Ishikawa (cell line): Measurements from ENCODE around the gene EXOC4.

Experiments
- CEBPB ChIP-seq: IDR thresholded peaks from 2 replicates; pipeline ENCODE4 v1.6.1; 2012
- CREB1 ChIP-seq: IDR thresholded peaks from 2 replicates; pipeline ENCODE4 v1.6.1; 2012; ENCODE audit warnings: low read depth
- EGR1 ChIP-seq: IDR thresholded peaks from 2 replicates; pipeline ENCODE4 v1.6.1; 2012
- EP300 ChIP-seq: IDR thresholded peaks from 2 replicates; pipeline ENCODE4 v1.6.1; 2012; ENCODE audit warnings: borderline replicate concordance
- NFIC ChIP-seq: IDR thresholded peaks from 2 replicates; pipeline ENCODE4 v1.6.1; 2012
- RAD21 ChIP-seq: IDR thresholded peaks from 2 replicates; pipeline ENCODE4 v1.6.1; 2012; ENCODE audit warnings: low read depth
- REST ChIP-seq: IDR thresholded peaks from 2 replicates; pipeline ENCODE4 v1.6.1; 2012; ENCODE audit warnings: low read depth, mild to moderate bottlenecking
- TAF1 ChIP-seq: IDR thresholded peaks from 2 replicates; pipeline ENCODE4 v1.6.1; 2012; ENCODE audit warnings: low read depth, mild to moderate bottlenecking
- TCF12 ChIP-seq: IDR thresholded peaks from 2 replicates; pipeline ENCODE4 v1.6.1; 2012; ENCODE audit warnings: low read depth
- TEAD4 ChIP-seq: IDR thresholded peaks from 2 replicates; pipeline ENCODE4 v1.6.1; 2012
- USF1 ChIP-seq: IDR thresholded peaks from 2 replicates; pipeline ENCODE4 v1.6.1; 2012
- YY1 ChIP-seq: IDR thresholded peaks from 2 replicates; pipeline ENCODE4 v1.6.1; 2012; ENCODE audit warnings: low read depth
- ZBTB7A ChIP-seq: IDR thresholded peaks from 2 replicates; pipeline ENCODE4 v1.6.1; 2012; ENCODE audit warnings: low read depth
- TF ChIP-seq, protein P1 (sequence below): IDR thresholded peaks from 2 replicates; pipeline ENCODE4 v1.6.1; 2012

Gene EXOC4

DNA sequence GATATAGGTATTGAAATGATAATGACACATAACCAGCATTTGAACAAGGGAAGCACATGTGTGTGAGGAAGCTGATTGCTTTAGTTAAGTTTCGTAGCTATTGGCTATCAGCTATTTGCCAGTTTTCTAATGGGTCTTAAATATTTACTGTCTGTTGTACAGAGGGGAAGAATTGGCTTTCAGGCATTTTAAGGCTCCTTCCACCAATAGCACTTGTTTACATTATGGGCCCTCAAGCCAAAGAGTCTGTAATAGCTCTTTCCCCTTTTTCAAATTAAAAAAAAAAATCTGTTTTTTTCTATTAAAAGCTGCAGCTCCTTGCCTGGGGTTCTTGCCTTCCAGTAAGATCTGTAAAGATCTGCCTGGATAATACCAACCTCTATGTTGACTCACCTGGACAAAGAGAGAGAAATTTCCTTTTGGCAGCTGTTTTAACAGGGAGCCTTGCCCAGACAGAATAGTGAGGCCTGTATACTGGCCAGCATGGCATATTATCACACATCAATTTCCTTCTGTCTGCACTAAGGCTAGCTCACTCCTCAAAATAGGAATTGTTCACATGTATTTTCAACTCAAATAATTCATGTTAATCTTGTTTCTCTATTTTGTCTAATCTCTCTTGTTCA lies 769.5 kb downstream of the EXOC4 start:
- TF ChIP-seq, protein P1, sequence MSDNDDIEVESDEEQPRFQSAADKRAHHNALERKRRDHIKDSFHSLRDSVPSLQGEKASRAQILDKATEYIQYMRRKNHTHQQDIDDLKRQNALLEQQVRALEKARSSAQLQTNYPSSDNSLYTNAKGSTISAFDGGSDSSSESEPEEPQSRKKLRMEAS = no peak
- TF ChIP-seq NFIC (no peak), TAF1 (no peak), EGR1 (no peak), TCF12 (no peak), CREB1 (no peak), TEAD4 (no peak), USF1 (no peak)

DNA sequence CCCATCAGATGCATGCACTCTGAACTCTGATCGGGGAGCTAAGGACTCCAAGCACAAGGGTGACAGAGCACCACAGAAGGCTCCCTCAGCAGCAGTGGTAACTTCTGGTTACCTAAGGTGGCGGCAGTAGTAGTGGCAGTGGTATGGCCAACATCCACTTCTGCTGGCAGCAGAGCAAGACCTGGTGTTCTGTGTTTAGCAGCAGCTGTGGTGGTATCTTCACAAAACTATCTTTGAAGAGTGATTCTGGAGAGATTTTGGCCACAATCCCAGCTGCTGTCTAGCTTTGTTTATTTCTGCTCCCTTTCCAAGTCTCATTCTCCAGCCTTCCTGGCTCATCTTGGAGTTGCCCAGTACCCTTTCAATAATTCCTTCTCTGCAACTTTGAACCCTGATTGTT lies 771.9 kb downstream of the EXOC4 start:
- TF ChIP-seq TAF1 (no peak), EGR1 (no peak), YY1 (no peak), REST (no peak), ZBTB7A (no peak), CEBPB (no peak), USF1 (no peak), TEAD4 (no peak), EP300 (no peak), TCF12 (no peak), RAD21 (no peak)
- TF ChIP-seq, protein P1 = no peak

- no peak for TF ChIP-seq USF1
- no peak for TF ChIP-seq YY1
- TF ChIP-seq, protein P1 = no peak
- TF ChIP-seq REST = no peak
- TF ChIP-seq EP300 = no peak
Observed at GRCh38 chr7:134028853-134029252, 776.0 kb downstream of the EXOC4 start.

GRCh38 chr7:134029743-134030142 lies 776.9 kb downstream of the EXOC4 start:
- TF ChIP-seq EGR1 = no peak
- TF ChIP-seq YY1 = no peak

DNA sequence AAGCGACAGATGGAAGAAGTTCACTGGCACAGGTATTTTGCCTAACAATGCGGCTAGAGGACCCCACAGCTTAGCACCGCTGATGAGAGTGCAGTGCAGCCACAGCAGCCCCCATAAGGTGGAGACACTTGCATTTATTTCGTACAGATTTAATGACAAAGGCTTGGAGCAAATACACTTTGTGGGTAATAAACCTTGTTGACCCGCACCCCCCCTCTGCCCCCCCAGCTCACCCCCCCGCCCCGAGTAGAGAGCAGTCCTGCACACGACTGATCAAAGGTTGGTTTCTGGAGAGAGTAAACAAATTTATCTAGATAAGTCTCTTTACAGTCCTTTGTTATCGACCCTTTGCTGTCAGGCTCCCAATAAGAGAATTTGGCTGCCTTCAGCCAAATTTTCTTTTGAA lies 777.6 kb downstream of the EXOC4 start:
- TF ChIP-seq NFIC (no peak), RAD21 (no peak), ZBTB7A (no peak)

GRCh38 chr7:134031835-134032617 lies 779.1 kb downstream of the EXOC4 start:
- TF ChIP-seq, protein P1 = no peak
- TF ChIP-seq ZBTB7A (no peak), EP300 (no peak)
